ENCODE results near the gene HMGXB3.

HMGXB3 gene, protein sequence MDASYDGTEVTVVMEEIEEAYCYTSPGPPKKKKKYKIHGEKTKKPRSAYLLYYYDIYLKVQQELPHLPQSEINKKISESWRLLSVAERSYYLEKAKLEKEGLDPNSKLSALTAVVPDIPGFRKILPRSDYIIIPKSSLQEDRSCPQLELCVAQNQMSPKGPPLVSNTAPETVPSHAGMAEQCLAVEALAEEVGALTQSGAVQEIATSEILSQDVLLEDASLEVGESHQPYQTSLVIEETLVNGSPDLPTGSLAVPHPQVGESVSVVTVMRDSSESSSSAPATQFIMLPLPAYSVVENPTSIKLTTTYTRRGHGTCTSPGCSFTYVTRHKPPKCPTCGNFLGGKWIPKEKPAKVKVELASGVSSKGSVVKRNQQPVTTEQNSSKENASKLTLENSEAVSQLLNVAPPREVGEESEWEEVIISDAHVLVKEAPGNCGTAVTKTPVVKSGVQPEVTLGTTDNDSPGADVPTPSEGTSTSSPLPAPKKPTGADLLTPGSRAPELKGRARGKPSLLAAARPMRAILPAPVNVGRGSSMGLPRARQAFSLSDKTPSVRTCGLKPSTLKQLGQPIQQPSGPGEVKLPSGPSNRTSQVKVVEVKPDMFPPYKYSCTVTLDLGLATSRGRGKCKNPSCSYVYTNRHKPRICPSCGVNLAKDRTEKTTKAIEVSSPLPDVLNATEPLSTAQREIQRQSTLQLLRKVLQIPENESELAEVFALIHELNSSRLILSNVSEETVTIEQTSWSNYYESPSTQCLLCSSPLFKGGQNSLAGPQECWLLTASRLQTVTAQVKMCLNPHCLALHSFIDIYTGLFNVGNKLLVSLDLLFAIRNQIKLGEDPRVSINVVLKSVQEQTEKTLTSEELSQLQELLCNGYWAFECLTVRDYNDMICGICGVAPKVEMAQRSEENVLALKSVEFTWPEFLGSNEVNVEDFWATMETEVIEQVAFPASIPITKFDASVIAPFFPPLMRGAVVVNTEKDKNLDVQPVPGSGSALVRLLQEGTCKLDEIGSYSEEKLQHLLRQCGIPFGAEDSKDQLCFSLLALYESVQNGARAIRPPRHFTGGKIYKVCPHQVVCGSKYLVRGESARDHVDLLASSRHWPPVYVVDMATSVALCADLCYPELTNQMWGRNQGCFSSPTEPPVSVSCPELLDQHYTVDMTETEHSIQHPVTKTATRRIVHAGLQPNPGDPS (N-terminal part only)

GRCh38 chr5:150000256-150000989, at the start of gene HMGXB3, which contains the start of gene TIGD6:
HMGXB3 (plus strand) TSS chr5:150000739; CDS start chr5:150004853, 4,114 bp downstream.
TIGD6 (minus strand) TSS chr5:150000654; CDS start chr5:149996348, 4,306 bp downstream.
- intact Hi-C loops (cut with DNase I) = loop anchor here (5.0 kb wide), 1 partner anchor 38 kb away; the partner anchor contains the start of gene SLC26A2
- DNase-seq = peak; percentile 90 to 99 (median 92)

DNA sequence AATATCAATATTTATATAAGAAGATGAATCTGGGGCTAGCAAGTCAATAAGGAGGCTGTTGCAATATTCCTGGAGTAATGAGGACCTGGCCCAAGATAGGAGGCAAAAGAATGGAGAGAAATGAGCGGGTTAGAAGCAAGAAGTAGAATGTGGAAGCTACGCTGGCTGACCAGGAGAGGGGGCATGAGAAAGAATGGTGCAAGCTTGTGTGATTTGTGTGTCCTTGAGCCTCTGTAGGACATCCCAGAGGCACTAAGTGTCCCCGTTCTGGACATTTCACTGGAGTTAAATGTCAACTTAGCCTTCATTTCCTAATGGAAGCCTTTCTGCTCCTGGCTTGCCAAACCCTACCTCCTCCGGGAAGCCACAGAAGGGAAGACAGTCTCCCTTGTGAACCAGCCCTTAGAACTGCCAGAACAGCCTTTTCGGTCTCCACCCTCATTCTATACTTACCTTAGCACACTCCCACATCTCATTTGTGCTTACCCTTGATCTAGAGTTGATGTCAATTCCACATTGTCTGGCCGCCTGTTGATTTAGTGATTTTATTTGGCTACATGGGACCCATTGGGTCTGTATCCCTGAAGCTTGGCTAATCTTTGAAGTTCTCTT, 49.3 kb upstream of the HMGXB3 start:
- intact Hi-C loops (cut with DNase I) = no loop called here
- no peak for DNase-seq

DNA sequence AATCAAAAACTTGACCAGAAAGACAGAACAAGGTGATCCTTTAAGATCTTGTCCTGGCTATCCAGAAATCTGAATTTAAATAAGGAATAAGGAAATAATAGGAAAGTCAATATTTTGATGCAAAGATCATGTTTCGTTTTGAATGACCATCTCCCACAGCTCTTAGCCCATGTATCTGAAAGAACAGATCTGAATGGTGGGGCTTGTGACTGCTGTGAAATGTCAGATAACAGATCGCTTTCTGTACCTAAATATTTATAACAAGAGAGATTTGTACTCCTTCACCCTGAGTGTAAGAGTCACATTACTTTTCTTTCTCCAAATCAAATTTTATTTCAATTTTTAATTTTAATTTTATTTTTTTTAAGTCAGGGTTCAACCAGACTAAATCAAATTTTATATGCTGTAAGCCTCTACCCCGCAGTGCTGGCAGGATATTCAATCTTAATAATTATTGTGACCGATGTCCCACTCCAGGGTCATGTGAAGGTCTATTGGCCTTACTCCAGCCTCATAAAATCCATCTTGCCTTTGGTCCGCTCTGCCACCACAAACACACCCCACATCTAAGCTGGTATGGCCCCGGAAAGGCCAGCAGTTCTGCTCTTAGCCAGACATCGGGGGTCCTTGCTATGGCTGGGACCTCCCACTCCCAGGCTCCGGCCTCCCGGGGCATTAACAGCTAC, 47.0 kb upstream of the HMGXB3 start:
- intact Hi-C loops (cut with DNase I) = no loop called here

GRCh38 chr5:149954798-149955197, 45.7 kb upstream of the HMGXB3 start:
- intact Hi-C loops (cut with DNase I) = no loop called here
- no peak for DNase-seq

More for the DNA sequence above, 47.0 kb upstream of the HMGXB3 start:
- DNase-seq = no peak

- DNase-seq = no peak
- intact Hi-C loops (cut with DNase I) = no loop called here
These were observed 43.9 kb upstream of the HMGXB3 start for GRCh38 chr5:149956685-149957084.

- intact Hi-C loops (cut with DNase I) = no loop called here
- no peak for DNase-seq
These were observed 42.7 kb upstream of the HMGXB3 start for GRCh38 chr5:149957855-149958254.

GRCh38 chr5:149959406-149960236, 40.9 kb upstream of the HMGXB3 start:
- intact Hi-C loops (cut with DNase I) = loop anchor here (5.0 kb wide), 2 partner anchors 43 to 107 kb away; partner anchors contain the start of genes HMGXB3 and TIGD6
- DNase-seq = no peak

DNA sequence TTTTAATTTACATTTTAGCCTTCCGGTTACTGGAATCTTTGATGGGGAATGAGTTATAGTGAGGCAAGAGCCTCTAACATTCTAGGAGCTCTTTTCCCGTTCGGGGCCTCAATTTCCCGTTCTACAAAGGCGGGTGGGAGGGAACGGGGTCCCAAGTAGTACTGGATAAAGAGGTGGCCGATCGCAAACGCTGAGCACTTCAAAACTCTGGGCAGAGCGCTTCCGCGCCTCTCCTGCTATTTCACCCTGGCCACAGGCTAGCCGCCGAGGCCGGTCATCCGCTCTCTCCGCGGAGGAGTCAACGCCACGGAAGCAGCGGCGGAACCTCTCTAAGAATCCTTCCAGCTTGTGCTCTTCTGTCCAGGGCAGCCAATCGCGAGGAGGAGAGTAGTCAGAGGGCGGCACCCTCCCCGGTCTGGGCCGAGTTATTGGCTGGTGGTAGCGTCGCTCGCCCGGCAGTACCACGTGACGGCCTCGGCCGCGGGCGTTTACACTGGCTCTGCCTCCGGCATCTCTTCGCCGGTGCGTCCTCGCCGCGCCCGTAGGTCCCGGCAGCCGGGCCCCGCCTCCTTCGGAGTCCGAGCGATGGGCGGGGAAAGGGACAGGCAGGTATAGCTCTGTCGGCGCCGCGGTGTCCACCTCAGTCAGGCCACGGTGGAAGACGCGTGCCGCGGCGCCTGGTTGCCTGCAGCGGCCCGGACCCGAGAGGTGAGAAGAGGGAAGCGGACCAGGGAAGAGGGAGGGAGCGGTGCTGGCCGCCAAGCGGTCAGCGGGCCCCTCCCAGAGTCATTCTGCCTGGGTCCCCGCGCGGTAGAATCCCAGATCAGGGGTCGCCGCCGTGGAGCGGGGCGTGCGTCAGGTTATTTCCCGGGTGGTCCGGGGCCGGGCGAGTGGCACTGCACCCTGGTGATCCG, 40.0 kb upstream of the HMGXB3 start, which contains the start of gene SLC26A2:
Gene SLC26A2 (plus strand): TSS at position 487 of the 914 bp plus-strand sequence. CDS start 16,895 bp downstream, outside the sequence.
- peak; percentile 96 to 100 (median 98) for DNase-seq
- intact Hi-C loops (cut with DNase I) = loop anchor here (5.0 kb wide), 2 partner anchors 42 to 108 kb away; partner anchors contain the start of genes HMGXB3 and TIGD6

GRCh38 chr5:149961186-149961685, 39.3 kb upstream of the HMGXB3 start:
- DNase-seq = no peak
- intact Hi-C loops (cut with DNase I) = loop anchor here (5.0 kb wide), 2 partner anchors 41 to 109 kb away; partner anchors contain the start of genes HMGXB3 and TIGD6

DNA sequence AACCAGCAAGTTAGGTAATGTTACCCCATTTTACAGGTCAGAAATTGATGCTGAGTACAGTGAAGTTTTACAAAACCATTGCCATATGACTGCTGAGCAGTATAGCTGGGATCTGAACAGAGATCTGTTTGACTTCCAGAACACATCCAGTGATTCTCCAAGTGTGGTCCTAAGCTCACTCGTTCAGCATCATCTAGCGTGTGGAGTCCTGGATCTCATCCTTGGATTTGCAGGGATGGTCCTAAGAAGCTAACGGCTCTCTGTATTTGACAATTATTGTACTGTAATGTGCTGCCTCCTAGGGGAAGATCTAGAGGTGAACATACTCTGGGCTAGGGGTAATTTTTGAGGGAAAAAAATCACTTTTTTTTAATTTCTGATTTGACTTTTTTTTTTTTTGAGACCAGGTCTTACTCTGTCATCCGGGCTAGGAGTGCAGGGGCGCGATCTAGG, 38.6 kb upstream of the HMGXB3 start:
- DNase-seq = no peak

GRCh38 chr5:149962601-149963300, 37.8 kb upstream of the HMGXB3 start:
- intact Hi-C loops (cut with DNase I) = loop anchor here (1.0 to 5.0 kb wide), 3 partner anchors 40 to 125 kb away; partner anchors contain the start of genes HMGXB3 and TIGD6
- no peak for DNase-seq

More for the DNA sequence above, 38.6 kb upstream of the HMGXB3 start:
- intact Hi-C loops (cut with DNase I) = loop anchor here (1.0 to 5.0 kb wide), 3 partner anchors 40 to 125 kb away; partner anchors contain the start of genes HMGXB3 and TIGD6

DNA sequence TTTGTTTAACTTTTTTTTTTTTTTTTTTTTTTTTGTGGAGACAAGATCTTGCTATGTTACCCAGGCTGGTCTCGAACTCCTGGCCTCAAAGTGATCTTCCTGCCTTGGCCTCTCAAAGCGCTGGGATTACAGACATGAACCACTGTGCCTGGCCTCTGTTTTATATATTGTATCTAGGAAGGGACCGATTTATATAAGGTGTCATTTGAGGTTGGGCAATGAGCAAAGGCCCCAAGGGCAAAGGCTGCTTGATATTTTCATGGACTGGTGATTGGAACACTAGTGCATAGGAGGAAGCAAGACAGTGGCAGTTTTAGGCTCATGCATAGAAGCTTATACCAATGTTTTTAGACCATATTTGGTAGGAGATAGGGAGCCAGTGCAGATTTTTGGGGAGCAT, 36.8 kb upstream of the HMGXB3 start:
- intact Hi-C loops (cut with DNase I) = loop anchor here (5.0 kb wide), 2 partner anchors 39 to 111 kb away; partner anchors contain the start of genes HMGXB3 and TIGD6
- DNase-seq = no peak

DNA sequence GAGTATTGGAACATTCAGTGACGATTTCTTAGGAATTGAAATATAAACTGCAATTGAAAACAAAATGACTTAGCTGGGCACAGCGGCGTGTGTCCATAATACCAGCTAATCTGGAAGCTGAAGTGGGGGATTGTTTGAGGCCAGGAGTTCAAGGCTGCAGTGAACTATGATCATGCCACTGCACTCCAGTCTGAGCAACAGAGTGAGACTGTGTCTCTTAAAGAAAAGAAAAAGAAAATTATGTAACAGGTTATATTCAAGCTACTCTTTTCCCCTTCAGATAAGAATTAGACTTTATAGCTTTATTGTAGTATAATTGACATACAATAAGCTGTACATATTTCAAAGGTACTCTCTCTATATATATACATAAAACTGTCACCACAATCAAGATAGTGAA, 33.6 kb upstream of the HMGXB3 start:
- DNase-seq = no peak
- intact Hi-C loops (cut with DNase I) = no loop called here

GRCh38 chr5:149969181-149969930, 31.2 kb upstream of the HMGXB3 start:
- intact Hi-C loops (cut with DNase I) = no loop called here
- DNase-seq = no peak
